Lower leg skin (tissue), 3 donors: ENCODE results near the gene TENM4.

Experiments used
- POLR2A ChIP-seq, 2 donors: fragments of 450-650 bp; IDR thresholded peaks; one replicate each; pipeline ENCODE4 v1.6.1; 2016 to 2017; ENCODE audit warnings: antibody characterized with exemption in 2 of 2, mild to moderate bottlenecking in 1 of 2, moderate library complexity in 1 of 2
- TF ChIP-seq, protein P1 (sequence below), 3 donors: fragments of 450-650 bp; IDR thresholded peaks; one replicate each; pipeline ENCODE4 v1.5.1; 2016; ENCODE audit warnings: antibody characterized with exemption in 3 of 3, mild to moderate bottlenecking in 3 of 3, moderate library complexity in 2 of 3

DNA sequence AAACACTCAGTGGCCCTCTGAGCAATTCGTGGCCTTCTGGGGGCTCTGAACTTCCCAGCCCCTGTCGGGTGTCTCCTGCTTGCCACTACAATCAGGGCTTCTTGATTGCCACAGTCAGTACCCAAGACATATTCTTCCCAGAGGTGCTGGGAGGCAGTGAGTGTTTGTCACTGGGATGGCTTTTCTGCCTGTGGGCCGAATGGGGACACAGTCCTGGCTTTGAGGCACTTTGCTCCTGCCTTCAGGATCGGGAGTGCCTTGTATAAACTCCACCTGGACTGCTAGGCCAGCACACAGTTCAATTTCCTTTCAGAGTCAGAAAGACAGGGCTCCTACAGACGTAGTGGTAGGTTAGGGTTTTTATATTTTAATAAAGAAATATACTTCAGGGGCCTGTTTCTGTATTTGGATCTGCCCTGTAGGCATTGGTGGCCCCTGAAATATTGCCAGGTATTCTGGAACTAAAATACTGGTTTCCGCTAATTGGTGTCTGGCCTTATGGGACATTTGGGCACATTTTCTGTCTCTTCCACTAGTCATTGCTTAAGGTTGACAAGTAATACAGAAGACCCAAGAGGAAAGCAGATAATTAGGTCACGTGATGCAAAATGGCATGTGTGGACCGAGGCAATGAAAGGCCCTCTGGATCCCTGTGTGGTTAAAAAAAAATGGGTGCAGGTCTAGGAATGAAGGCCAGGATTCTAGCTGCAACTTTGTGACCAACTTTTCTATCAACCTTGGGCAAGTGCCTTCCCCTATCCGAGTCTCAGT, 767.8 kb downstream of the TENM4 start:
- TF ChIP-seq, protein P1, sequence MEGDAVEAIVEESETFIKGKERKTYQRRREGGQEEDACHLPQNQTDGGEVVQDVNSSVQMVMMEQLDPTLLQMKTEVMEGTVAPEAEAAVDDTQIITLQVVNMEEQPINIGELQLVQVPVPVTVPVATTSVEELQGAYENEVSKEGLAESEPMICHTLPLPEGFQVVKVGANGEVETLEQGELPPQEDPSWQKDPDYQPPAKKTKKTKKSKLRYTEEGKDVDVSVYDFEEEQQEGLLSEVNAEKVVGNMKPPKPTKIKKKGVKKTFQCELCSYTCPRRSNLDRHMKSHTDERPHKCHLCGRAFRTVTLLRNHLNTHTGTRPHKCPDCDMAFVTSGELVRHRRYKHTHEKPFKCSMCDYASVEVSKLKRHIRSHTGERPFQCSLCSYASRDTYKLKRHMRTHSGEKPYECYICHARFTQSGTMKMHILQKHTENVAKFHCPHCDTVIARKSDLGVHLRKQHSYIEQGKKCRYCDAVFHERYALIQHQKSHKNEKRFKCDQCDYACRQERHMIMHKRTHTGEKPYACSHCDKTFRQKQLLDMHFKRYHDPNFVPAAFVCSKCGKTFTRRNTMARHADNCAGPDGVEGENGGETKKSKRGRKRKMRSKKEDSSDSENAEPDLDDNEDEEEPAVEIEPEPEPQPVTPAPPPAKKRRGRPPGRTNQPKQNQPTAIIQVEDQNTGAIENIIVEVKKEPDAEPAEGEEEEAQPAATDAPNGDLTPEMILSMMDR (IDR thresholded peaks at IDR 0.05) = no peak
- no peak for TF ChIP-seq POLR2A (IDR thresholded peaks at IDR 0.05)
